HepG2 (cell line): Measurements from ENCODE around the gene MSI2. TPM values are rescaled to one million over a fixed set of nuclear protein-coding genes. Genes with fewer than 3 reads are reported as not detected.

Experiments
- CC2D1A ChIP-seq: sonication (generic); formaldehyde crosslinking; IDR thresholded peaks from 2 replicates; pipeline ENCODE4 v1.8.1; 2023; ENCODE audit warnings: mild to moderate bottlenecking, missing genetic modification reagents
- TBP ChIP-seq: sonication (generic); formaldehyde crosslinking; IDR thresholded peaks from 2 replicates; pipeline ENCODE4 v1.5.0; 2020; ENCODE audit warnings: missing genetic modification reagents
- ZFYVE20 ChIP-seq: sonication (generic); formaldehyde crosslinking; IDR thresholded peaks from 2 replicates; pipeline ENCODE4 v1.8.0; 2023; ENCODE audit warnings: low read depth, mild to moderate bottlenecking, moderate library complexity, missing genetic modification reagents, borderline replicate concordance
- ZNF234 ChIP-seq: sonication (generic); formaldehyde crosslinking; conservative IDR thresholded peaks from 2 replicates; pipeline ENCODE4 v1.5.1; 2020; ENCODE audit warnings: mild to moderate bottlenecking, missing genetic modification reagents
- ZNF264 ChIP-seq: sonication (generic); formaldehyde crosslinking; IDR thresholded peaks from 2 replicates; pipeline ENCODE4 v1.4.0; 2020; ENCODE audit warnings: missing genetic modification reagents
- ZNF383 ChIP-seq: sonication (generic); formaldehyde crosslinking; IDR thresholded peaks from 2 replicates; pipeline ENCODE4 v1.4.0; 2020; ENCODE audit warnings: missing genetic modification reagents, mild to moderate bottlenecking, borderline replicate concordance
- polyA plus RNA-seq, 8 experiments: library from polyadenylated mRNA; depleted of rRNA in 3 of 8; stranded (reverse) in 7 of 8; unstranded in 1 of 8; fragments of >200 nt; fragmentation: Illumina TruSeq in 4 of 8; extraction: Trizol in 4 of 8; gene quantifications; 2 replicates each; pipeline versions ENCODE4 v1.2.1 to v1.2.3, GENCODE V29; 2011 to 2016; ENCODE audit warnings: low read depth in 4 of 8, missing spikeins in 1 of 8, mixed read lengths in 1 of 8; ENCODE audit not compliant: insufficient read depth in 1 of 8
- total RNA-seq, 5 experiments: library from RNA; depleted of rRNA; stranded (reverse); fragments of >200 nt; fragmentation: Illumina TruSeq; extraction: Trizol; gene quantifications; 2 replicates each; pipeline ENCODE4 v1.2.3, GENCODE V29; 2016; ENCODE audit warnings: low read depth in 1 of 5
- TF ChIP-seq, protein P1 (sequence below): sonication (generic); formaldehyde crosslinking; IDR thresholded peaks from 2 replicates; pipeline ENCODE4 v1.5.0; 2020; ENCODE audit warnings: mild to moderate bottlenecking, missing genetic modification reagents
- TF ChIP-seq, protein P2 (sequence below): sonication (generic); formaldehyde crosslinking; IDR thresholded peaks from 2 replicates; pipeline ENCODE4 v1.5.0; 2020; ENCODE audit warnings: missing genetic modification reagents, mild to moderate bottlenecking, borderline replicate concordance
- TF ChIP-seq, protein P3 (sequence below): sonication (generic); formaldehyde crosslinking; IDR thresholded peaks from 2 replicates; pipeline ENCODE4 v1.8.1; 2023; ENCODE audit warnings: mild to moderate bottlenecking, missing genetic modification reagents
- TF ChIP-seq, protein P4 (sequence below), 2 experiments: fragments of 450-650 bp in 1 of 2; sonication (generic) in 1 of 2; formaldehyde crosslinking in 1 of 2; IDR thresholded peaks; 2 replicates each; pipeline versions ENCODE4 v1.6.1 to v1.8.0; 2016 to 2022; ENCODE audit warnings: antibody characterized with exemption in 1 of 2, mild to moderate bottlenecking in 1 of 2, missing genetic modification reagents in 1 of 2
- TF ChIP-seq, protein P5 (sequence below): sonication (generic); formaldehyde crosslinking; IDR thresholded peaks from 2 replicates; pipeline ENCODE4 v1.8.0; 2023; ENCODE audit warnings: mild to moderate bottlenecking, missing genetic modification reagents

The MSI2 gene
- total and polyA plus RNA-seq, 2 of the 13 experiments (the other 11 are each of a cell fraction or from before 2014, with no cell fraction given) = 77.5 to 78.4 TPM

DNA sequence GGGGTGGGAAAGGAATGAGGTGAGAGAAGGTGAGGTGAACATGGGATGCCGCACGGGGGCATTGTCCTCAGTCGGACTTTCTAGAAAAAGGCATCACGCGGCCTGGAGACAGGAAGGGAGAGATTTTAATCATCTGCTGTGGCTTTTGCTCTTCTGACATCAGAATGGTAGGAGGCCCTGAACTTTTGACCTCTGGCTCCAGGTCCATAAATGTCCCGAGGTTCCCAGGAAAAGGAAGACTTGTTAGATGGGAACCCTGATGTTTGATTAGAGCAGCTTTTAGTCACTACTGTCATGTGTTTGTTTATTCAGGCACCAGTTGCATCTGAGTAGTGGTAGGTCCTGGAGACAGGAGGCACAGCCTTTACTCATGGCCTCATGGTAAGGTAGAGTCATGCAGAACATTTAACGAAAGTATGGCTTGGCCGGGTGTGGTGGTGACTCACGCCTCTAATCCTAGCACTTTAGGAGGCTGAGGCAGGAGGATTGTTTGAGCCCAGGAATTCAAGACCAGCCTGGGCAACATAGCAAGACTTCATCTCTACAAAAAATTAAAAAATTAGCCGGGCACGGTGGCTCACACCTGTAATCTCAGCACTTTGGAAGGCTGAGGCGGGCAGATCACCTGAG lies 203.1 kb downstream of the MSI2 start (continued):
- TF ChIP-seq, protein P1, sequence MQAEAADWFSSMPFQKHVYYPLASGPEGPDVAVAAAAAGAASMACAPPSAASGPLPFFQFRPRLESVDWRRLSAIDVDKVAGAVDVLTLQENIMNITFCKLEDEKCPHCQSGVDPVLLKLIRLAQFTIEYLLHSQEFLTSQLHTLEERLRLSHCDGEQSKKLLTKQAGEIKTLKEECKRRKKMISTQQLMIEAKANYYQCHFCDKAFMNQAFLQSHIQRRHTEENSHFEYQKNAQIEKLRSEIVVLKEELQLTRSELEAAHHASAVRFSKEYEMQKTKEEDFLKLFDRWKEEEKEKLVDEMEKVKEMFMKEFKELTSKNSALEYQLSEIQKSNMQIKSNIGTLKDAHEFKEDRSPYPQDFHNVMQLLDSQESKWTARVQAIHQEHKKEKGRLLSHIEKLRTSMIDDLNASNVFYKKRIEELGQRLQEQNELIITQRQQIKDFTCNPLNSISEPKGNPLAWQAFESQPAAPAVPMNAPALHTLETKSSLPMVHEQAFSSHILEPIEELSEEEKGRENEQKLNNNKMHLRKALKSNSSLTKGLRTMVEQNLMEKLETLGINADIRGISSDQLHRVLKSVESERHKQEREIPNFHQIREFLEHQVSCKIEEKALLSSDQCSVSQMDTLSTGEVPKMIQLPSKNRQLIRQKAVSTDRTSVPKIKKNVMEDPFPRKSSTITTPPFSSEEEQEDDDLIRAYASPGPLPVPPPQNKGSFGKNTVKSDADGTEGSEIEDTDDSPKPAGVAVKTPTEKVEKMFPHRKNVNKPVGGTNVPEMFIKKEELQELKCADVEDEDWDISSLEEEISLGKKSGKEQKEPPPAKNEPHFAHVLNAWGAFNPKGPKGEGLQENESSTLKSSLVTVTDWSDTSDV (CRISPR knock-in tag) = no peak
- TF ChIP-seq ZNF383 = no peak; the same call in 1 of the 2 replicates
- TF ChIP-seq, protein P2, sequence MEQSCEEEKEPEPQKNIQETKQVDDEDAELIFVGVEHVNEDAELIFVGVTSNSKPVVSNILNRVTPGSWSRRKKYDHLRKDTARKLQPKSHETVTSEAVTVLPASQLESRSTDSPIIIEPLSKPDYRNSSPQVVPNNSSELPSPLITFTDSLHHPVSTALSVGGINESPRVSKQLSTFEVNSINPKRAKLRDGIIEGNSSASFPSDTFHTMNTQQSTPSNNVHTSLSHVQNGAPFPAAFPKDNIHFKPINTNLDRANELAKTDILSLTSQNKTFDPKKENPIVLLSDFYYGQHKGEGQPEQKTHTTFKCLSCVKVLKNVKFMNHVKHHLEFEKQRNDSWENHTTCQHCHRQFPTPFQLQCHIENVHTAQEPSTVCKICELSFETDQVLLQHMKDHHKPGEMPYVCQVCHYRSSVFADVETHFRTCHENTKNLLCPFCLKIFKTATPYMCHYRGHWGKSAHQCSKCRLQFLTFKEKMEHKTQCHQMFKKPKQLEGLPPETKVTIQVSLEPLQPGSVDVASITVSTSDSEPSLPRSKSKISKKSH = no peak
- TF ChIP-seq, protein P3, sequence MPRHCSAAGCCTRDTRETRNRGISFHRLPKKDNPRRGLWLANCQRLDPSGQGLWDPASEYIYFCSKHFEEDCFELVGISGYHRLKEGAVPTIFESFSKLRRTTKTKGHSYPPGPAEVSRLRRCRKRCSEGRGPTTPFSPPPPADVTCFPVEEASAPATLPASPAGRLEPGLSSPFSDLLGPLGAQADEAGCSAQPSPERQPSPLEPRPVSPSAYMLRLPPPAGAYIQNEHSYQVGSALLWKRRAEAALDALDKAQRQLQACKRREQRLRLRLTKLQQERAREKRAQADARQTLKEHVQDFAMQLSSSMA (CRISPR knock-in tag) = no peak
- TF ChIP-seq, protein P4, sequence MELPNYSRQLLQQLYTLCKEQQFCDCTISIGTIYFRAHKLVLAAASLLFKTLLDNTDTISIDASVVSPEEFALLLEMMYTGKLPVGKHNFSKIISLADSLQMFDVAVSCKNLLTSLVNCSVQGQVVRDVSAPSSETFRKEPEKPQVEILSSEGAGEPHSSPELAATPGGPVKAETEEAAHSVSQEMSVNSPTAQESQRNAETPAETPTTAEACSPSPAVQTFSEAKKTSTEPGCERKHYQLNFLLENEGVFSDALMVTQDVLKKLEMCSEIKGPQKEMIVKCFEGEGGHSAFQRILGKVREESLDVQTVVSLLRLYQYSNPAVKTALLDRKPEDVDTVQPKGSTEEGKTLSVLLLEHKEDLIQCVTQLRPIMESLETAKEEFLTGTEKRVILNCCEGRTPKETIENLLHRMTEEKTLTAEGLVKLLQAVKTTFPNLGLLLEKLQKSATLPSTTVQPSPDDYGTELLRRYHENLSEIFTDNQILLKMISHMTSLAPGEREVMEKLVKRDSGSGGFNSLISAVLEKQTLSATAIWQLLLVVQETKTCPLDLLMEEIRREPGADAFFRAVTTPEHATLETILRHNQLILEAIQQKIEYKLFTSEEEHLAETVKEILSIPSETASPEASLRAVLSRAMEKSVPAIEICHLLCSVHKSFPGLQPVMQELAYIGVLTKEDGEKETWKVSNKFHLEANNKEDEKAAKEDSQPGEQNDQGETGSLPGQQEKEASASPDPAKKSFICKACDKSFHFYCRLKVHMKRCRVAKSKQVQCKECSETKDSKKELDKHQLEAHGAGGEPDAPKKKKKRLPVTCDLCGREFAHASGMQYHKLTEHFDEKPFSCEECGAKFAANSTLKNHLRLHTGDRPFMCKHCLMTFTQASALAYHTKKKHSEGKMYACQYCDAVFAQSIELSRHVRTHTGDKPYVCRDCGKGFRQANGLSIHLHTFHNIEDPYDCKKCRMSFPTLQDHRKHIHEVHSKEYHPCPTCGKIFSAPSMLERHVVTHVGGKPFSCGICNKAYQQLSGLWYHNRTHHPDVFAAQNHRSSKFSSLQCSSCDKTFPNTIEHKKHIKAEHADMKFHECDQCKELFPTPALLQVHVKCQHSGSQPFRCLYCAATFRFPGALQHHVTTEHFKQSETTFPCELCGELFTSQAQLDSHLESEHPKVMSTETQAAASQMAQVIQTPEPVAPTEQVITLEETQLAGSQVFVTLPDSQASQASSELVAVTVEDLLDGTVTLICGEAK (IDR thresholded peaks at IDR 0.05) = no peak
- TF ChIP-seq, protein P4 (CRISPR knock-in tag; IDR thresholded peaks at IDR 0.05) = no peak; the same call in 1 of the 2 replicates
- TF ChIP-seq, protein P5, sequence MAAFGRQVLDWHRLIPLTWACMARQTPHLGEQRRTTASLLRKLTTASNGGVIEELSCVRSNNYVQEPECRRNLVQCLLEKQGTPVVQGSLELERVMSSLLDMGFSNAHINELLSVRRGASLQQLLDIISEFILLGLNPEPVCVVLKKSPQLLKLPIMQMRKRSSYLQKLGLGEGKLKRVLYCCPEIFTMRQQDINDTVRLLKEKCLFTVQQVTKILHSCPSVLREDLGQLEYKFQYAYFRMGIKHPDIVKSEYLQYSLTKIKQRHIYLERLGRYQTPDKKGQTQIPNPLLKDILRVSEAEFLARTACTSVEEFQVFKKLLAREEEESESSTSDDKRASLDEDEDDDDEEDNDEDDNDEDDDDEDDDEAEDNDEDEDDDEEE (CRISPR knock-in tag) = no peak
- TF ChIP-seq TBP (CRISPR knock-in tag) = no peak
- TF ChIP-seq ZNF264 (CRISPR knock-in tag) = peak; percentile 79; the same call in 1 of the 2 replicates
- no peak for TF ChIP-seq CC2D1A (CRISPR knock-in tag)
- no peak for TF ChIP-seq ZFYVE20 (CRISPR knock-in tag)
- no peak for TF ChIP-seq ZNF234 (CRISPR knock-in tag)
